H1 (cell line): Measurements from ENCODE around the gene SPATA13. TPM values are rescaled to one million over a fixed set of nuclear protein-coding genes. Genes with fewer than 3 reads are reported as not detected.

Experiments used
- CTCF ChIA-PET: fragments of 300-600 bp; sonication (Branson Sonifier 250); formaldehyde crosslinking; loops from one replicate; lab custom pipeline; 2021; ENCODE audit not compliant: partially characterized antibody; lab: Charles Lee
- POLR2A ChIA-PET: fragments of 300-600 bp; sonication (Branson Sonifier 250); formaldehyde crosslinking; loops from one replicate; lab custom pipeline; 2021; ENCODE audit warnings: inconsistent platforms; ENCODE audit not compliant: partially characterized antibody; lab: Charles Lee
- DNase-seq, 2 experiments: peaks; one replicate each; pipeline versions ENCODE4 v3.0.0 to v3.0.0-alpha.2; 2010 to 2022; ENCODE audit warnings: low spot score in 2 of 2, low read depth in 1 of 2, mixed read lengths in 1 of 2
- FAIRE-seq: peaks from 2 replicates; lab custom pipeline; 2011; peaks lifted over from hg19 to GRCh38; lab: Jason Lieb, UNC
- H2AFZ ChIP-seq: 2 replicates; pipeline ENCODE4 v1.8.1; 2012; ENCODE audit warnings: low read length, inconsistent platforms
- H2AK5ac ChIP-seq: 2 replicates; pipeline ENCODE4 v1.6.1; 2013; ENCODE audit warnings: low read depth, low read length
- H2BK120ac ChIP-seq: replicated peaks from 2 replicates; pipeline ENCODE3; 2013; ENCODE audit warnings: low read depth, low read length, inconsistent platforms
- H2BK12ac ChIP-seq: 2 replicates; pipeline ENCODE4 v1.6.1; 2013; ENCODE audit warnings: low read depth, low read length
- H2BK15ac ChIP-seq: 2 replicates; pipeline ENCODE4 v1.6.1; 2013; ENCODE audit warnings: low read length
- H2BK20ac ChIP-seq: 2 replicates; pipeline ENCODE4 v1.6.1; 2013; ENCODE audit warnings: low read length
- H2BK5ac ChIP-seq: 2 replicates; pipeline ENCODE4 v1.6.1; 2013; ENCODE audit warnings: low read depth, low read length
- H3K14ac ChIP-seq: 2 replicates; pipeline ENCODE4 v1.6.1; 2013; ENCODE audit warnings: inconsistent platforms; ENCODE audit not compliant: insufficient read length
- H3K18ac ChIP-seq: 2 replicates; pipeline ENCODE4 v1.6.1; 2013; ENCODE audit warnings: low read length; ENCODE audit errors: extremely low read depth
- H3K23ac ChIP-seq: 2 replicates; pipeline ENCODE4 v1.6.1; 2013; ENCODE audit warnings: inconsistent platforms; ENCODE audit not compliant: insufficient read length
- H3K23me2 ChIP-seq: 2 replicates; pipeline ENCODE4 v1.6.1; 2013; ENCODE audit warnings: low read depth, low read length
- H3K27ac ChIP-seq: 2 replicates; pipeline ENCODE4 v1.6.1; 2011; ENCODE audit warnings: low read depth, low read length, inconsistent platforms
- H3K27me3 ChIP-seq, 4 experiments: replicated peaks in 1 of 4; 1 replicate in 1 of 4; 2 replicates in 3 of 4; pipeline versions ENCODE4 v1.6.1 to v1.8.1; 2011 to 2013; ENCODE audit warnings: low read length in 3 of 4, mild to moderate bottlenecking in 3 of 4, inconsistent platforms in 2 of 4, mixed read lengths in 2 of 4, moderate library complexity in 1 of 4; ENCODE audit not compliant: control insufficient read depth in 3 of 4, insufficient read depth in 3 of 4; ENCODE audit errors: extremely low read depth in 1 of 4
- H3K36me3 ChIP-seq, 4 experiments: 2 replicates each; pipeline versions ENCODE4 v1.6.1 to v1.8.1; 2011 to 2013; ENCODE audit warnings: mild to moderate bottlenecking in 4 of 4, low read length in 3 of 4, moderate library complexity in 2 of 4, control low read depth in 1 of 4, inconsistent platforms in 1 of 4; ENCODE audit not compliant: insufficient read depth in 4 of 4, control insufficient read depth in 2 of 4
- H3K4ac ChIP-seq: replicated peaks from 2 replicates; pipeline ENCODE3; 2013; ENCODE audit warnings: low read length, low read depth, mixed read lengths, inconsistent platforms; ENCODE audit not compliant: insufficient read length
- H3K4me1 ChIP-seq, 4 experiments: replicated peaks in 1 of 4; 1 replicate in 1 of 4; 2 replicates in 3 of 4; pipeline versions ENCODE4 v1.6.1 to v1.8.1; 2011 to 2013; ENCODE audit warnings: low read length in 3 of 4, inconsistent platforms in 2 of 4, mixed read lengths in 1 of 4; ENCODE audit not compliant: insufficient read depth in 4 of 4, control insufficient read depth in 3 of 4
- H3K4me2 ChIP-seq, 2 experiments: 2 replicates each; pipeline versions ENCODE4 v1.6.1 to v1.8.1; 2011 to 2013; ENCODE audit warnings: low read depth in 2 of 2, low read length in 2 of 2, control low read depth in 1 of 2, inconsistent platforms in 1 of 2, mild to moderate bottlenecking in 1 of 2; ENCODE audit not compliant: insufficient read depth in 1 of 2
- H3K4me3 ChIP-seq, 4 experiments: fragments of 200-600, 300-600 bp in 1 of 4; sonication (generic), shearing (Covaris generic), sonication (Bioruptor Twin) in 1 of 4; 2 replicates each; pipeline versions ENCODE4 v1.5.1 to v1.8.1; 2011 to 2016; ENCODE audit warnings: low read length in 4 of 4, low read depth in 3 of 4, control low read depth in 2 of 4, inconsistent platforms in 2 of 4, mild to moderate bottlenecking in 2 of 4, mixed read lengths in 1 of 4, moderate library complexity in 1 of 4; ENCODE audit not compliant: insufficient read depth in 2 of 4; ENCODE audit errors: extremely low read depth in 1 of 4
- H3K56ac ChIP-seq: replicated peaks from 2 replicates; pipeline ENCODE3; 2013; ENCODE audit warnings: low read depth, mild to moderate bottlenecking, mixed read lengths, low read length, inconsistent platforms; ENCODE audit not compliant: insufficient read length
- H3K79me1 ChIP-seq: 2 replicates; pipeline ENCODE4 v1.6.1; 2013; ENCODE audit warnings: low read depth, low read length, control low read depth
- H3K79me2 ChIP-seq, 2 experiments: 2 replicates each; pipeline versions ENCODE4 v1.6.1 to v1.8.1; 2012 to 2013; ENCODE audit warnings: low read length in 2 of 2, mild to moderate bottlenecking in 2 of 2, inconsistent platforms in 1 of 2; ENCODE audit not compliant: insufficient read depth in 2 of 2, control insufficient read depth in 1 of 2
- H3K9ac ChIP-seq, 4 experiments: replicated peaks in 1 of 4; 1 replicate in 1 of 4; 2 replicates in 3 of 4; pipeline versions ENCODE4 v1.6.1 to v1.8.1; 2011 to 2013; ENCODE audit warnings: low read depth in 3 of 4, low read length in 3 of 4, control low read depth in 2 of 4, mild to moderate bottlenecking in 2 of 4, moderate library complexity in 2 of 4, inconsistent platforms in 1 of 4; ENCODE audit errors: extremely low read depth in 1 of 4
- H3K9me3 ChIP-seq, 2 experiments: 2 replicates each; pipeline versions ENCODE4 v1.6.1 to v1.8.1; 2012 to 2013; ENCODE audit warnings: mild to moderate bottlenecking in 2 of 2, moderate library complexity in 2 of 2, control low read depth in 1 of 2, inconsistent platforms in 1 of 2, low read depth in 1 of 2, low read length in 1 of 2, mixed read lengths in 1 of 2; ENCODE audit not compliant: insufficient read depth in 2 of 2
- H4K20me1 ChIP-seq, 2 experiments: replicated peaks in 1 of 2; 2 replicates each; pipeline versions ENCODE3 to v1.8.1; 2011 to 2013; ENCODE audit warnings: inconsistent platforms in 2 of 2, low read length in 2 of 2, mild to moderate bottlenecking in 1 of 2; ENCODE audit not compliant: insufficient read depth in 2 of 2, control insufficient read depth in 1 of 2
- H4K5ac ChIP-seq: 2 replicates; pipeline ENCODE4 v1.6.1; 2013; ENCODE audit warnings: low read length, low read depth, mixed read lengths, inconsistent platforms; ENCODE audit not compliant: insufficient read length
- H4K8ac ChIP-seq: 2 replicates; pipeline ENCODE4 v1.8.0; 2013; ENCODE audit warnings: mild to moderate bottlenecking, moderate library complexity, low read length, inconsistent platforms; ENCODE audit not compliant: insufficient read depth; ENCODE audit errors: extremely low read depth
- H4K91ac ChIP-seq: replicated peaks from 2 replicates; pipeline ENCODE3; 2013; ENCODE audit warnings: low read length, mixed read lengths, inconsistent platforms; ENCODE audit not compliant: insufficient read length
- ASH2L ChIP-seq: fragments of 200-600, 300-600 bp; sonication (generic); IDR thresholded peaks from one replicate; pipeline ENCODE4 v1.7.1; 2017; ENCODE audit warnings: low read length
- CBX8 ChIP-seq: fragments of 300-800, 300-1000 bp; sonication (generic); IDR thresholded peaks from 2 replicates; pipeline ENCODE4 v1.7.1; 2016; ENCODE audit warnings: low read depth, low read length, borderline replicate concordance
- CTBP2 ChIP-seq: IDR thresholded peaks from 2 replicates; pipeline ENCODE4 v1.7.0; 2011; ENCODE audit warnings: borderline replicate concordance, mild to moderate bottlenecking, moderate library complexity, mixed read lengths, low read length; ENCODE audit not compliant: insufficient read depth, insufficient read length
- EZH2 ChIP-seq: fragments of 200-600 bp; sonication (generic); IDR thresholded peaks from 2 replicates; pipeline ENCODE4 v1.7.1; 2012; ENCODE audit warnings: low read depth, mild to moderate bottlenecking, moderate library complexity, low read length, inconsistent platforms; ENCODE audit not compliant: severe bottlenecking
- GTF2F1 ChIP-seq: IDR thresholded peaks from 2 replicates; pipeline ENCODE4 v1.6.1; 2012; ENCODE audit warnings: low read depth, low read length, improper control_type of control experiment, borderline replicate concordance
- HDAC2 ChIP-seq, 2 experiments: fragments of 300-600 bp in 1 of 2; sonication (generic) in 1 of 2; IDR thresholded peaks; 2 replicates each; pipeline ENCODE4 v1.6.1; 2011 to 2012; ENCODE audit warnings: low read depth in 2 of 2, low read length in 2 of 2, mild to moderate bottlenecking in 2 of 2, moderate library complexity in 2 of 2, borderline replicate concordance in 1 of 2, inconsistent platforms in 1 of 2
- KDM1A ChIP-seq: fragments of 200-600, 300-600 bp; sonication (generic); IDR thresholded peaks from 2 replicates; pipeline ENCODE4 v1.7.1; 2016; ENCODE audit warnings: mild to moderate bottlenecking, low read length, borderline replicate concordance
- NRF1 ChIP-seq: IDR thresholded peaks from 2 replicates; pipeline ENCODE4 v1.6.1; 2011; ENCODE audit warnings: mild to moderate bottlenecking, low read depth, low read length, improper control_type of control experiment
- RBBP5 ChIP-seq: IDR thresholded peaks from 2 replicates; pipeline ENCODE4 v1.7.1; 2012; ENCODE audit warnings: low read depth, mild to moderate bottlenecking, inconsistent platforms, low read length, moderate library complexity, borderline replicate concordance
- SIRT6 ChIP-seq: IDR thresholded peaks from one replicate; pipeline ENCODE4 v1.7.1; 2012; ENCODE audit warnings: low read length, inconsistent platforms
- SIX5 ChIP-seq: IDR thresholded peaks from 2 replicates; pipeline ENCODE4 v1.6.1; 2011; ENCODE audit warnings: mild to moderate bottlenecking, low read depth, low read length
- TEAD4 ChIP-seq: IDR thresholded peaks from 2 replicates; pipeline ENCODE4 v1.6.1; 2012; ENCODE audit warnings: low read depth, low read length, inconsistent platforms, mixed read lengths
- WGBS, 2 experiments: shearing (Covaris generic) in 1 of 2; methylation state at CpG; one replicate each; pipeline versions ENCODE4 v1.1.6 to v1.1.7; 2013 to 2015; ENCODE audit warnings: low lambda C conversion rate in 2 of 2, mixed read lengths in 2 of 2, inconsistent platforms in 1 of 2, low coverage in 1 of 2, missing lambda C conversion rate in 1 of 2; ENCODE audit not compliant: insufficient replicate concordance in 2 of 2, insufficient coverage in 1 of 2, insufficient read length in 1 of 2; ENCODE audit errors: extremely low coverage in 1 of 2, missing lambda C conversion rate in 1 of 2; 5-methylcytosine and 5-hydroxymethylcytosine counted together
- polyA plus RNA-seq, 7 experiments: library from polyadenylated mRNA; depleted of rRNA in 3 of 7; stranded (reverse) in 5 of 7; unstranded in 2 of 7; fragments of >200 nt in 5 of 7; fragments of 200-250 nt in 2 of 7; gene quantifications; 1 replicate in 5 of 7; 2 replicates in 1 of 7; 4 replicates in 1 of 7; pipeline versions ENCODE4 v1.2.1 to v1.2.3, GENCODE V29; 2011 to 2013; ENCODE audit warnings: missing spikeins in 2 of 7, mixed read lengths in 2 of 7
- total RNA-seq: library from RNA; stranded (reverse); fragmentation: NEBNext Ultra II Directional; extraction: Animal tissue kit (Norgen Biotek cat#: 25700); gene quantifications from 2 replicates; pipeline ENCODE4 v1.2.1, GENCODE V29; 2021
- TF ChIP-seq, protein P1 (sequence below): IDR thresholded peaks from 2 replicates; pipeline ENCODE4 v1.6.1; 2012; ENCODE audit warnings: inconsistent platforms

Gene SPATA13
- total and polyA plus RNA-seq, 2 of the 8 experiments (the other 6 are each of a cell fraction or from before 2014, with no cell fraction given) = 12.6 to 30.9 TPM

DNA sequence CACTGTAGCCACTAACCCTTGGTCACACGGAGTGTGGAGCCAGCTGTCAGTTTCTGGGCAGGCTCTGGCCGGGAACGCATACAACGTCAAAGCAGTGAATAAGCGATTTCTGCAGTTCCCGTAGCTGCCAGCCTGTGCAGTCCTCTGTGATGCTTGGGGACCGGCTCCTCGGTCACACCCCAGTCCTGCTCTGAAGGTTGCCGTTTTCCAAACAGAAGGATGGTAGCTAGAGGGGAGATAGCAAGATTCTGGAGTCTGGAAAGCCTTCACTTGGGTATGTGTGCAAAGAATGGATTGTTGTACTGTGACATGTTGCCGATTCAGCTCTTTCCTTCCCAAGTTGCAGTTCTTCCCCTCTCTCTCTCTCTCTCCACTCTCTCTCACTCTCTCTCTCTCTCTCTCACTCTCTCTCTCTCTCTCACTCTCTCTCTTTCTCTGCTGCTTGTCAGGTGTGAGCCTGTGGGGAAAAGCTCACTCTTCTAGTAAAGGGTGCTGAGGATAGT, 110.2 kb downstream of the SPATA13 start:
- H4K91ac ChIP-seq = no peak overlapping the region
- H3K56ac ChIP-seq = no peak overlapping the region
- ChIA-PET POLR2A (no interaction called here), CTCF (interaction anchor here (0.6 kb wide), 3 partner anchors 16 to 110 kb away, joined by 3 to 4 read pairs (median 3); no protein-coding TSS in a partner anchor)
- peaks cover 0 to 2% of the 10 kb centered on the region in 2 experiments for H4K20me1 ChIP-seq
- WGBS, 2 experiments = 82% methylated on average over 10 of the region's 10 CpGs; no CpG with 5 or more reads in 1 of the 2 experiments
- no peaks in the 10 kb centered on the region for H3K79me2 ChIP-seq
- H2BK15ac ChIP-seq = no peak overlapping the region
- no peak overlapping the region for H2BK5ac ChIP-seq
- no peaks in the 10 kb centered on the region for H3K36me3 ChIP-seq
- H2AFZ ChIP-seq = no peak overlapping the region
- no peak for FAIRE-seq
- H3K27me3 ChIP-seq = no peaks in the 10 kb centered on the region
- H3K9ac ChIP-seq = no peak overlapping the region
- no peak overlapping the region for H3K4ac ChIP-seq
- DNase-seq = no peak
- H2BK12ac ChIP-seq = no peak overlapping the region
- H2BK120ac ChIP-seq = no peak overlapping the region
- no peak overlapping the region for H4K5ac ChIP-seq
- H3K23me2 ChIP-seq = no peaks in the 10 kb centered on the region
- no peak overlapping the region for H3K23ac ChIP-seq
- no peak overlapping the region for H3K27ac ChIP-seq
- no peak overlapping the region for H3K14ac ChIP-seq
- H3K4me3 ChIP-seq = no peak overlapping the region
- H2BK20ac ChIP-seq = no peak overlapping the region
- H3K79me1 ChIP-seq = no peaks in the 10 kb centered on the region
- H3K18ac ChIP-seq = no peak overlapping the region
- no peak overlapping the region for H3K4me2 ChIP-seq
- H4K8ac ChIP-seq = no peak overlapping the region
- H3K9me3 ChIP-seq = no peaks in the 10 kb centered on the region
- H3K4me1 ChIP-seq = no peaks in the 10 kb centered on the region
- no peak overlapping the region for H2AK5ac ChIP-seq
- TF ChIP-seq CBX8 (no peak), SIRT6 (no peak), SIX5 (no peak), RBBP5 (no peak), HDAC2 (IDR thresholded peaks at IDR 0.05; ENCODE audit: borderline replicate concordance in 1 of 2, low read depth in 2 of 2, low read length in 2 of 2) (no peak), CTBP2 (no peak), ASH2L (no peak), GTF2F1 (no peak), KDM1A (no peak), EZH2 (no peak), NRF1 (no peak), TEAD4 (no peak)
- TF ChIP-seq, protein P1, sequence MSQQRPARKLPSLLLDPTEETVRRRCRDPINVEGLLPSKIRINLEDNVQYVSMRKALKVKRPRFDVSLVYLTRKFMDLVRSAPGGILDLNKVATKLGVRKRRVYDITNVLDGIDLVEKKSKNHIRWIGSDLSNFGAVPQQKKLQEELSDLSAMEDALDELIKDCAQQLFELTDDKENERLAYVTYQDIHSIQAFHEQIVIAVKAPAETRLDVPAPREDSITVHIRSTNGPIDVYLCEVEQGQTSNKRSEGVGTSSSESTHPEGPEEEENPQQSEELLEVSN = no peak
